SK-N-MC (cell line): ENCODE data around the gene MOSPD3.

Experiments
- EZH2 ChIP-seq: fragments of 200-600 bp; sonication (generic); IDR thresholded peaks from one replicate; pipeline ENCODE4 v1.6.1; 2017; ENCODE audit warnings: antibody characterized with exemption
- FOXP2 ChIP-seq: optimal IDR thresholded peaks from 2 replicates; pipeline ENCODE3; 2011; ENCODE audit warnings: mild to moderate bottlenecking, moderate library complexity; ENCODE audit not compliant: insufficient read depth; ENCODE audit errors: extremely low read length, control extremely low read depth
- POLR2AphosphoS5 ChIP-seq: IDR thresholded peaks from 2 replicates; pipeline ENCODE4 v1.6.1; 2012; ENCODE audit warnings: mild to moderate bottlenecking, low read depth, low read length, borderline replicate concordance

DNA sequence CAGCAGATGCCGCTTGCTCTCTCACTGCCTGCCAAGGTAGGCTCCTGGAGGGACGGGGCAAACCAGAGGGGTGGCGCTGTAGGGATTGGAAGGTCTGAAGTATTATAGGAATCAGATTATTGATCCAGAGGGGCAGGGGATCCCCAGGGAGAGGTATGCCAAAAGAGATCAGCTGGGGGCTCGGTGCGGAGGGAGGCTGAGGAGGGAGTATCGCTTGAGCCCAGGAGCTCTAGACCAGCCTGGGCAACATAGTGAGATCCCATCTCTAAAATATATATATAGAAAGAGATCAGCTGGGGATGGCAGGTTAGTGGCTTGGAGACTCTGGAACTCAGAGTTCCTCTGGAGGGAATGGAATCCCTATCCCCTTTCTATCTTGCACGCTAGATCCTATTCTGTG, 17.2 kb upstream of the MOSPD3 start:
- TF ChIP-seq POLR2AphosphoS5 (no peak), EZH2 (no peak), FOXP2 (no peak)
